ENCODE data around the gene FYB2. TPM values are rescaled to one million over a fixed set of nuclear protein-coding genes. Genes with fewer than 3 reads are reported as not detected.

The FYB2 gene
- total and polyA plus RNA-seq, 10 of the 15 experiments (the other 5 are each of a cell fraction or from before 2014, with no cell fraction given): 0.04 to 0.16 (median 0.05) TPM; not detected in 4

GRCh38 chr1:56820755-56821461 is 1.7 kb upstream of the FYB2 start:
- Histone ChIP-seq H3K4me1 (ENCODE audit: control insufficient read depth, insufficient read depth, low read length) (no peaks in the 10 kb centered on the region), H3K9ac (ENCODE audit: control insufficient read depth, insufficient read depth, low read length) (no peak overlapping the region), H4K20me1 (ENCODE audit: control insufficient read depth, insufficient read depth) (no peaks in the 10 kb centered on the region), H3K9me3 (replicated peaks; ENCODE audit: control insufficient read depth, insufficient read depth, low read length) (no peaks in the 10 kb centered on the region), H3K79me2 (ENCODE audit: control insufficient read depth, insufficient read depth, low read length) (no peaks in the 10 kb centered on the region), H3K4me2 (ENCODE audit: control insufficient read depth, insufficient read depth) (no peak overlapping the region), H3K4me3 (no peak overlapping the region), H3K27me3 (replicated peaks in 1 of 2; ENCODE audit: control insufficient read depth in 2 of 2, insufficient read depth in 2 of 2, low read length in 1 of 2) (peaks cover 0 to 1% of the 10 kb centered on the region in 2 experiments; a peak in 2 of 4 replicates), H3K27ac (ENCODE audit: control insufficient read depth, insufficient read depth) (no peak overlapping the region), H3K36me3 (ENCODE audit: control insufficient read depth in 2 of 2, insufficient read depth in 2 of 2, low read length in 1 of 2) (no peaks in the 10 kb centered on the region), H2AFZ (ENCODE audit: control insufficient read depth, low read depth, low read length) (no peak overlapping the region)
- ATAC-seq (peak; percentile 82), DNase-seq (ENCODE audit: low read depth, low spot score) (no peak), FAIRE-seq (peak; percentile 86)
- BruUV-seq (replicated peaks): no TSS peak
- RAD21 ChIA-PET (ENCODE audit: unreplicated experiment): interaction anchor here (1.0 to 1.6 kb wide), 5 partner anchors 16 to 236 kb away, joined by 3 to 11 read pairs (median 4); no protein-coding TSS in a partner anchor
- in situ Hi-C loops (cut with MboI): no loop called here
- TF ChIP-seq BACH1 (IDR thresholded peaks at IDR 0.05; ENCODE audit: borderline replicate concordance) (no peak), CEBPZ (IDR thresholded peaks at IDR 0.05; ENCODE audit: low read depth, low read length) (no peak), RAD21 (IDR thresholded peaks at IDR 0.05; ENCODE audit: insufficient read depth, low read depth, low read length) (peak; percentile 76), IRF4 (IDR thresholded peaks at IDR 0.05; ENCODE audit: low read depth, low read length) (0 out of 2 replicates have a peak, but pooled peaks have one; percentile 18), MLLT1 (IDR thresholded peaks at IDR 0.05) (no peak), YY1 (IDR thresholded peaks at IDR 0.05; ENCODE audit: low read depth, low read length) (0 out of 2 replicates have a peak, but pooled peaks have one; percentile 25), CTCF (IDR thresholded peaks at IDR 0.05 in 2 of 3, conservative IDR thresholded peaks at IDR 0.05 in 1 of 3; ENCODE audit: control insufficient read depth in 2 of 3, extremely low read depth in 1 of 3, insufficient read depth in 1 of 3, low read depth in 3 of 3, low read length in 3 of 3) (peak; percentile 68 to 95 (median 95)), SMC3 (IDR thresholded peaks at IDR 0.05; ENCODE audit: borderline replicate concordance, low read length) (peak; percentile 52), EGR1 (IDR thresholded peaks at IDR 0.05; ENCODE audit: borderline replicate concordance in 1 of 2, low read depth in 2 of 2, low read length in 2 of 2) (0 out of 3 replicates have a peak, but pooled peaks of 1 of the 2 experiments have one; percentile 27), HCFC1 (IDR thresholded peaks at IDR 0.05; ENCODE audit: low read length) (0 out of 2 replicates have a peak, but pooled peaks have one; percentile 12)
- SMC1A ChIA-PET (ENCODE audit: uncharacterized antibody, unreplicated experiment): interaction anchor here (0.7 to 2.1 kb wide), 10 partner anchors 16 to 1535 kb away, joined by 3 to 7 read pairs (median 4); no protein-coding TSS in a partner anchor
- CTCF ChIA-PET: interaction anchor here (0.5 to 3.6 kb wide), 22 partner anchors 11 to 1447 kb away, joined by 3 to 20 read pairs (median 4); partner anchors contain the start of gene PLPP3
- POLR2A ChIA-PET: no interaction called here
- 7% methylated on average over 7 of the region's 7 CpGs for WGBS (ENCODE audit: insufficient coverage, insufficient replicate concordance, low lambda C conversion rate, missing lambda C conversion rate)
- intact Hi-C loops (cut with micrococcal nuclease; ENCODE audit: unreplicated experiment): loop anchor here (2.0 to 5.0 kb wide), 4 partner anchors 62 to 1534 kb away; no protein-coding TSS in a partner anchor

All from GM12878 (cell line).